ENCODE results near the gene SHCBP1L. TPM values are rescaled to one million over a fixed set of nuclear protein-coding genes. Genes with fewer than 3 reads are reported as not detected.

Gene SHCBP1L
- total RNA-seq, 1 experiment from 2014 or later, result not detected

- no peak overlapping the region for H3K4me3 ChIP-seq (ENCODE audit: low read depth in 2 of 2, low read length in 2 of 2)
- no TSS peak for BruUV-seq (replicated peaks)
- no peaks in the 10 kb centered on the region for H3K27me3 ChIP-seq (ENCODE audit: control insufficient read depth, insufficient read depth, low read length)
- ChIA-PET POLR2A (no interaction called here), CTCF (no interaction called here)
- ATAC-seq, result no peak
- in situ Hi-C loops (cut with HindIII; ENCODE audit: low pct_unique_long_range_greater_than_20kb, low sequenced_read_pairs) (no loop called here), intact Hi-C loops (cut with micrococcal nuclease; ENCODE audit: unreplicated experiment) (no loop called here)
- no peaks in the 10 kb centered on the region for H3K9me3 ChIP-seq (ENCODE audit: control insufficient read depth, insufficient read depth, low read depth, low read length)
- H3K4me1 ChIP-seq (ENCODE audit: control insufficient read depth, insufficient read depth, low read length), result no peaks in the 10 kb centered on the region
- DNase-seq (ENCODE audit: low read depth, low spot score), result no peak
- H3K36me3 ChIP-seq (ENCODE audit: control insufficient read depth, insufficient read depth, low read length), result no peaks in the 10 kb centered on the region
- TF ChIP-seq POLR2AphosphoS5 (IDR thresholded peaks at IDR 0.05; ENCODE audit: low read depth, low read length) (no peak), CTCF (IDR thresholded peaks at IDR 0.05) (no peak), REST (IDR thresholded peaks at IDR 0.05; ENCODE audit: insufficient read depth in 1 of 2, low read depth in 2 of 2, low read length in 1 of 2) (no peak), TCF7L2 (IDR thresholded peaks at IDR 0.05; ENCODE audit: low read depth, low read length) (no peak), SIN3A (IDR thresholded peaks at IDR 0.05; ENCODE audit: borderline replicate concordance, insufficient read depth, low read depth, low read length) (no peak)
- no peak overlapping the region for H3K27ac ChIP-seq (ENCODE audit: low read length)
Observed at GRCh38 chr1:182972829-182973228, 19.9 kb upstream of the SHCBP1L start.

GRCh38 chr1:182972231-182972630 lies 19.3 kb upstream of the SHCBP1L start:
- ChIA-PET CTCF (no interaction called here), POLR2A (no interaction called here)
- Histone ChIP-seq H3K4me3 (ENCODE audit: low read depth in 2 of 2, low read length in 2 of 2) (no peak overlapping the region), H3K9me3 (ENCODE audit: control insufficient read depth, insufficient read depth, low read depth, low read length) (no peaks in the 10 kb centered on the region), H3K4me1 (ENCODE audit: control insufficient read depth, insufficient read depth, low read length) (no peaks in the 10 kb centered on the region), H3K36me3 (ENCODE audit: control insufficient read depth, insufficient read depth, low read length) (no peaks in the 10 kb centered on the region), H3K27ac (ENCODE audit: low read length) (no peak overlapping the region), H3K27me3 (ENCODE audit: control insufficient read depth, insufficient read depth, low read length) (no peaks in the 10 kb centered on the region)
- ATAC-seq (no peak), DNase-seq (ENCODE audit: low read depth, low spot score) (no peak)
- in situ Hi-C loops (cut with HindIII; ENCODE audit: low pct_unique_long_range_greater_than_20kb, low sequenced_read_pairs), result no loop called here
- no peak for TF ChIP-seq REST (IDR thresholded peaks at IDR 0.05; ENCODE audit: insufficient read depth in 1 of 2, low read depth in 2 of 2, low read length in 1 of 2)
- no peak for TF ChIP-seq TCF7L2 (IDR thresholded peaks at IDR 0.05; ENCODE audit: low read depth, low read length)
- no peak for TF ChIP-seq POLR2AphosphoS5 (IDR thresholded peaks at IDR 0.05; ENCODE audit: low read depth, low read length)
- no peak for TF ChIP-seq SIN3A (IDR thresholded peaks at IDR 0.05; ENCODE audit: borderline replicate concordance, insufficient read depth, low read depth, low read length)
- no peak for TF ChIP-seq CTCF (IDR thresholded peaks at IDR 0.05)
- no TSS peak for BruUV-seq (replicated peaks)
- intact Hi-C loops (cut with micrococcal nuclease; ENCODE audit: unreplicated experiment), result no loop called here
